B cell (primary cell): ENCODE results near the gene ADSS1. TPM values are rescaled to one million over a fixed set of nuclear protein-coding genes. Genes with fewer than 3 reads are reported as not detected.

Experiments used
- ATAC-seq: fragments of 200-7000 bp; cut with Tn5 transposase; one replicate; pipeline ENCODE4 v1.10.0; 2021; ENCODE audit warnings: low read depth, mild to moderate bottlenecking, moderate number of reproducible peaks, moderate library complexity
- CTCF ChIA-PET: fragments of 350-600 bp; sonication (Branson Sonifier 250); formaldehyde crosslinking; loops from one replicate; lab custom pipeline; 2021; ENCODE audit warnings: antibody characterized with exemption, inconsistent platforms; lab: Charles Lee
- POLR2A ChIA-PET: fragments of 350-600 bp; sonication (Branson Sonifier 250); formaldehyde crosslinking; loops from one replicate; lab custom pipeline; 2021; ENCODE audit warnings: antibody characterized with exemption; lab: Charles Lee
- DNase-seq: peaks from one replicate; pipeline ENCODE4 v3.0.0; 2013
- H2AFZ ChIP-seq: 2 replicates; pipeline ENCODE4 v1.6.1; 2012; ENCODE audit warnings: mild to moderate bottlenecking, low read depth, low read length; ENCODE audit not compliant: insufficient read depth, poor library complexity, severe bottlenecking
- H3K27ac ChIP-seq, 2 donors: 1 replicate in 1 of 2; 2 replicates in 1 of 2; pipeline ENCODE4 v1.5.1; 2012 to 2013; ENCODE audit warnings: low read length in 2 of 2, mild to moderate bottlenecking in 2 of 2, moderate library complexity in 1 of 2
- H3K27me3 ChIP-seq, 4 experiments: fragments of 200-600 bp in 1 of 4; sonication (generic) in 1 of 4; replicated peaks in 1 of 4; 1 replicate in 2 of 4; 2 replicates in 2 of 4; pipeline versions ENCODE4 v1.6.1 to v1.7.0; 2013 to 2016; ENCODE audit warnings: low read length in 3 of 4, mild to moderate bottlenecking in 2 of 4, mixed read lengths in 1 of 4, moderate library complexity in 1 of 4; ENCODE audit not compliant: insufficient read depth in 4 of 4, control insufficient read depth in 3 of 4; ENCODE audit errors: control extremely low read depth in 1 of 4
- H3K36me3 ChIP-seq, 2 experiments: replicated peaks in 1 of 2; 1 replicate in 1 of 2; 2 replicates in 1 of 2; pipeline versions ENCODE4 v1.6.1 to v1.7.1; 2013; ENCODE audit warnings: low read length in 1 of 2; ENCODE audit not compliant: insufficient read depth in 2 of 2, control insufficient read depth in 1 of 2; ENCODE audit errors: control extremely low read depth in 1 of 2, extremely low read depth in 1 of 2
- H3K4me1 ChIP-seq, 2 donors: fragments of 200-600 bp in 1 of 2; sonication (generic) in 1 of 2; 1 replicate in 1 of 2; 2 replicates in 1 of 2; pipeline versions ENCODE4 v1.5.1 to v1.6.1; 2013 to 2017; ENCODE audit warnings: low read length in 2 of 2; ENCODE audit not compliant: control insufficient read depth in 2 of 2, insufficient read depth in 2 of 2
- H3K4me2 ChIP-seq: replicated peaks from 2 replicates; pipeline ENCODE3; 2012; ENCODE audit warnings: mild to moderate bottlenecking, low read depth, low read length; ENCODE audit not compliant: poor library complexity, severe bottlenecking
- H3K4me3 ChIP-seq, 5 experiments: fragments of 200-600 bp in 1 of 5; sonication (generic) in 1 of 5; 1 replicate in 3 of 5; 2 replicates in 2 of 5; pipeline versions ENCODE4 v1.5.1 to v1.7.0; 2011 to 2016; ENCODE audit warnings: low read length in 4 of 5, mild to moderate bottlenecking in 4 of 5, low read depth in 2 of 5, control low read depth in 1 of 5, moderate library complexity in 1 of 5; ENCODE audit not compliant: insufficient read depth in 1 of 5; ENCODE audit errors: control extremely low read depth in 1 of 5, extremely low read depth in 1 of 5
- H3K79me2 ChIP-seq: fragments of 200-600 bp; sonication (generic); one replicate; pipeline ENCODE4 v1.6.0; 2016; ENCODE audit warnings: low read length; ENCODE audit not compliant: control insufficient read depth, insufficient read depth
- H3K9ac ChIP-seq: fragments of 200-600 bp; sonication (generic); 2 replicates; pipeline ENCODE4 v1.6.1; 2017; ENCODE audit warnings: mild to moderate bottlenecking, low read length, moderate library complexity
- H3K9me3 ChIP-seq, 3 donors: one replicate each; pipeline versions ENCODE4 v1.6.1 to v1.7.1; 2013; ENCODE audit warnings: low read length in 2 of 3; ENCODE audit not compliant: control insufficient read depth in 2 of 3, insufficient read depth in 1 of 3; ENCODE audit errors: control extremely low read depth in 1 of 3
- H4K20me1 ChIP-seq: 2 replicates; pipeline ENCODE4 v1.6.0; 2012; ENCODE audit warnings: mild to moderate bottlenecking, low read length; ENCODE audit not compliant: insufficient read depth, control insufficient read depth, poor library complexity, severe bottlenecking
- H3K27ac Mint-ChIP-seq: one replicate; pipeline ENCODE4 v1.8.0; 2021; ENCODE audit warnings: mixed read lengths
- H3K27me3 Mint-ChIP-seq: one replicate; pipeline ENCODE4 v1.8.0; 2021; ENCODE audit warnings: mixed read lengths
- H3K4me1 Mint-ChIP-seq: one replicate; pipeline ENCODE4 v1.8.0; 2021; ENCODE audit warnings: mixed read lengths
- H3K4me3 Mint-ChIP-seq: one replicate; pipeline ENCODE4 v1.8.0; 2021; ENCODE audit warnings: mixed read lengths
- H3K9me3 Mint-ChIP-seq: one replicate; pipeline ENCODE4 v1.8.0; 2022; ENCODE audit warnings: mixed read lengths; ENCODE audit not compliant: insufficient read depth
- EZH2 ChIP-seq: IDR thresholded peaks from 2 replicates; pipeline ENCODE4 v1.6.1; 2012; ENCODE audit warnings: borderline replicate concordance, low read depth, mild to moderate bottlenecking, moderate library complexity, low read length; ENCODE audit not compliant: insufficient read depth, poor library complexity, severe bottlenecking
- WGBS: methylation state at CpG from one replicate; pipeline ENCODE4 v1.1.5; 2013; ENCODE audit warnings: missing lambda C conversion rate; ENCODE audit not compliant: insufficient coverage; 5-methylcytosine and 5-hydroxymethylcytosine counted together
- intact Hi-C: fragments of 100-400 bp; cut with micrococcal nuclease; formaldehyde crosslinking; loops from one replicate; pipeline ENCODE4 v1.10.0; 2022
- polyA plus RNA-seq: library from polyadenylated mRNA; depleted of rRNA; stranded (reverse); fragments of >200 nt; gene quantifications from 2 replicates; pipeline ENCODE4 v1.2.3, GENCODE V29; 2012
- total RNA-seq, 2 donors: library from RNA; stranded (reverse); fragments of 120-200 nt in 1 of 2; gene quantifications; 1 replicate in 1 of 2; 2 replicates in 1 of 2; pipeline versions ENCODE4 v1.2.3 to v1.2.4, GENCODE V29; 2013 to 2022
- TF ChIP-seq, protein P1 (sequence below): fragments of 200-600 bp; IDR thresholded peaks from one replicate; pipeline ENCODE4 v1.8.0; 2022; ENCODE audit warnings: antibody characterized with exemption, mild to moderate bottlenecking

Gene ADSS1
- total and polyA plus RNA-seq, 2 donors (not counting 1 experiment from before 2014, with no cell fraction given): 0.33 to 1.7 TPM

DNA sequence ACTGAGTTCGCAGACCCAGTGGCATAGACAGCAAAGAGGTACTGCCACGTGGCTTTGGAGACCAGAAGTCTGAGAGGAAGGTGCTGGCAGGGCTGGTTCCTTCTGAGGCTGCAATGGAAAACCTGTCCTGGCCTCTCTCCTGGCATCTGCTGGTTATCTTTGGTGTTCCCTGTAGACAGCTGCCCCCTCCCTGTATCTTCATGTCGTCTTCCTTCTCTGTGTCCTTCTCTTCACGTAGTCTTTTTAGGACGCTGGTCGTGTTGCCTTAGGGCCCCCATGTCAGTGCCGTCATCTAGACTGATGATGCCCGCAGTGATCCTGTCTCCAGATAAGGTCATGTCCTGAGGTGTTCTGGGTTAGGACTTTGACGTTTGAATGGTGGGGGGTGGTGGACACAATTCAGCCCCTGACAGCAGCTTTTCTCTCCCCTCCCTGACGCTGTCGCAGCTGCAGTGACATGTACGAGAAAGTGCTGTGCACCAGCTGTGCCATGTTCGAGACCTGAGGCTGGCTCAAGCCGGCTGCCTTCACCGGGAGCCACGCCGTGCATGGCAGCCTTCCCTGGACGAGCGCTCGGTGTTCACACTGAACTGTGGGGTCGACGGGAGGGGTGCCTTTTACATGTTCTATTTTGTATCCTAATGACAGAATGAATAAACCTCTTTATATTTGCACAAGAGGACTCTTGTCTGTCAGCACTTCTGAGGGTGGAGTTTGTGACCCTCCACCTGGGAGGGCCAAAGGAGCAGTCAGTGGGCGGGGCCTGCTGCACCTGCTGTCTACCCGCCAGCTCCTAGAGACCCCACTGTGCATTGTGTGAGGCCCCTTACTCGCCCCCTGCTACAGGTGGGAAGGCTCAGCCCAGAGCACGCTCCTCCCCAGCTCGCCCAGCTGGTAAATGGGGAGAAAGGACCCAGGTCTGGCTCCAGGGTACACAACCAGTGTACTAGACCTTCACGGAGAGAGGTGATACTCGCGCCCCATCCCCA, 35.2 kb downstream of the ADSS1 start:
- no peak for DNase-seq
- Histone ChIP-seq H3K27me3 (no peaks in the 10 kb centered on the region), H3K4me3 (no peak overlapping the region), H3K9me3 (peaks cover 0 to 4% (median 0%) of the 10 kb centered on the region in 3 donors), H3K36me3 (peaks cover 0 to 43% of the 10 kb centered on the region in 2 experiments), H3K9ac (no peak overlapping the region), H2AFZ (no peak overlapping the region), H3K27ac (no peak overlapping the region), H3K4me2 (no peak overlapping the region), H3K4me1 (peaks cover 3 to 4% of the 10 kb centered on the region in 2 donors), H3K79me2 (peaks cover 13% of the 10 kb centered on the region), H4K20me1 (peaks cover 62% of the 10 kb centered on the region)
- ChIA-PET CTCF (interaction anchor here (1.1 kb wide), 1 partner anchor 9 kb away, joined by 4 read pairs; no protein-coding TSS in a partner anchor), POLR2A (no interaction called here)
- no peak for ATAC-seq
- 91% methylated on average over 17 of the region's 30 CpGs for WGBS
- intact Hi-C loops: no loop called here
- Mint-ChIP-seq H3K27ac (no peak overlapping the region), H3K27me3 (no peaks in the 10 kb centered on the region), H3K4me3 (no peak overlapping the region), H3K9me3 (no peaks in the 10 kb centered on the region), H3K4me1 (peaks cover 14% of the 10 kb centered on the region)
- TF ChIP-seq, protein P1, sequence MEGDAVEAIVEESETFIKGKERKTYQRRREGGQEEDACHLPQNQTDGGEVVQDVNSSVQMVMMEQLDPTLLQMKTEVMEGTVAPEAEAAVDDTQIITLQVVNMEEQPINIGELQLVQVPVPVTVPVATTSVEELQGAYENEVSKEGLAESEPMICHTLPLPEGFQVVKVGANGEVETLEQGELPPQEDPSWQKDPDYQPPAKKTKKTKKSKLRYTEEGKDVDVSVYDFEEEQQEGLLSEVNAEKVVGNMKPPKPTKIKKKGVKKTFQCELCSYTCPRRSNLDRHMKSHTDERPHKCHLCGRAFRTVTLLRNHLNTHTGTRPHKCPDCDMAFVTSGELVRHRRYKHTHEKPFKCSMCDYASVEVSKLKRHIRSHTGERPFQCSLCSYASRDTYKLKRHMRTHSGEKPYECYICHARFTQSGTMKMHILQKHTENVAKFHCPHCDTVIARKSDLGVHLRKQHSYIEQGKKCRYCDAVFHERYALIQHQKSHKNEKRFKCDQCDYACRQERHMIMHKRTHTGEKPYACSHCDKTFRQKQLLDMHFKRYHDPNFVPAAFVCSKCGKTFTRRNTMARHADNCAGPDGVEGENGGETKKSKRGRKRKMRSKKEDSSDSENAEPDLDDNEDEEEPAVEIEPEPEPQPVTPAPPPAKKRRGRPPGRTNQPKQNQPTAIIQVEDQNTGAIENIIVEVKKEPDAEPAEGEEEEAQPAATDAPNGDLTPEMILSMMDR: no peak
- no peak for TF ChIP-seq EZH2

DNA sequence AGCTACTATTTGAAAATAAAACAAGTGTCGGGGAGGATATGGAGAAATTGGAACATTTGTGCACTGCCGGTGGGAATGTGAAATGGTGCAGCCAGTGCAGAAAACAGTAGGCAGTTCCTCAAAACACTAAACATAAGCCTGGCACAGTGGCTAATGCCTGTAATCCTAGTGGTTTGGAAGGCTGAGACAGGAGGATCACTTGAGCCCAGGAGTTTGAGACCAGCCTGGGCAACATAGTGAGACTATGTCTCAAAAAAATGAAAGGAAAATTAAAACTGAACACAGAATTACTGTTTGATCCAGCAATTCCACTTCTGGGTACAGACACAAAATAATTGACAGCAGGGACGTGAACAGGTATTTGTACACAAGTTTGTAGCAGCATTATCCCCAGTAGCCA, 41.5 kb downstream of the ADSS1 start:
- Mint-ChIP-seq H3K9me3 (no peaks in the 10 kb centered on the region), H3K4me1 (peaks cover 8% of the 10 kb centered on the region), H3K4me3 (no peak overlapping the region), H3K27ac (no peak overlapping the region), H3K27me3 (no peaks in the 10 kb centered on the region)
- Histone ChIP-seq H3K4me3 (no peak overlapping the region), H2AFZ (no peak overlapping the region), H4K20me1 (peaks cover 9% of the 10 kb centered on the region), H3K79me2 (no peaks in the 10 kb centered on the region), H3K9me3 (peaks cover 0 to under 1% (median 0%) of the 10 kb centered on the region in 3 donors), H3K27me3 (no peaks in the 10 kb centered on the region), H3K4me1 (peaks cover 0 to 8% of the 10 kb centered on the region in 2 donors), H3K27ac (no peak overlapping the region), H3K9ac (no peak overlapping the region), H3K4me2 (no peak overlapping the region), H3K36me3 (peaks cover 0 to 5% of the 10 kb centered on the region in 2 experiments)
- no peak for DNase-seq
- ChIA-PET CTCF (interaction anchor here (1.2 to 6.1 kb wide), 2 partner anchors 14 to 61 kb away, joined by 3 to 89 read pairs; no protein-coding TSS in a partner anchor), POLR2A (no interaction called here)
- intact Hi-C loops: no loop called here
- no peak for TF ChIP-seq EZH2
- TF ChIP-seq, protein P1: no peak
- no peak for ATAC-seq
- 100% methylated on average over 1 of the region's 3 CpGs for WGBS
